GM12891 (cell line): ENCODE measurements around the gene FITM1.

Experiments
- POLR2A ChIP-seq: IDR thresholded peaks from 2 replicates; pipeline ENCODE4 v1.6.1; 2011; ENCODE audit warnings: low read depth, low read length, control low read depth
- POLR2AphosphoS5 ChIP-seq: IDR thresholded peaks from 2 replicates; pipeline ENCODE4 v1.6.1; 2011; ENCODE audit warnings: low read depth, low read length, control low read depth
- POU2F2 ChIP-seq: IDR thresholded peaks from 2 replicates; pipeline ENCODE4 v1.6.1; 2011; ENCODE audit warnings: low read depth, mild to moderate bottlenecking, control low read depth, low read length, moderate library complexity
- SPI1 ChIP-seq: IDR thresholded peaks from 2 replicates; pipeline ENCODE4 v1.6.1; 2011; ENCODE audit warnings: low read depth, low read length, control low read depth
- TAF1 ChIP-seq: IDR thresholded peaks from 2 replicates; pipeline ENCODE4 v1.6.1; 2011; ENCODE audit warnings: low read depth, low read length, control low read depth

DNA sequence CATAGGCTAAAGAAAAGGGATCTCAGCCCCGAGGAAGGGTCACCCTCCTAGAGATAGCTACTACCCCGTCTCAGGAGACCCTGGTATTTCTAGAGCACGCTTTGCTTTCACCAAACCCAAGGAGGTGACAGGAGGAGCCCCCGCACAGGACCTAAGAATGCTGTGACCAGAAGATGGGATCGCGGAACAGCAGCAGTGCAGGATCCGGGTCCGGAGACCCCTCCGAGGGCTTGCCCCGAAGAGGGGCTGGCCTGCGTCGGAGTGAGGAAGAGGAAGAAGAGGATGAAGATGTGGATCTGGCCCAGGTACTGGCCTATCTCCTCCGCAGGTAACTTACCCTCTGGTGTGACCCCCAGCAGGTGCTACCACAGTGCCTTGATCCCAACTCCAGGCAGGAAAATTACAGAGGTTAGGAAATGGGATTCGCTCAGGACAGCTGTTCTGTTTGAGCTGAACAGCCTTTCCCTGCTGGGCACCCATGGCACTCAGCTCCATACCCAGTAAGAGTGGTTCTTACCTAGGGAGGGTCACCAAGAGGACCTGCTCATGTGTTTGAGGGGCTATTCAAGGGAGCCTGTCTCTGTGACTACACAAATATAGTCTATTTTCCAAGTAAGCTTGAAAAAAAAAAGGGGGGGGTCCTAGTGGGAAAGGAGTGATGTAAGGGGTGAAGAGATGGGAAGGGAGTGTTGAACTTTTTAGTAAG is 14.9 kb upstream of the FITM1 start:
- TF ChIP-seq POLR2A (no peak), POLR2AphosphoS5 (no peak), TAF1 (no peak), POU2F2 (no peak), SPI1 (no peak)
